HS-5 (cell line): Measurements from ENCODE around the gene FUT7.

Experiments used
- DNase-seq: peaks from one replicate; pipeline ENCODE4 v3.0.0-alpha.2; 2012; ENCODE audit warnings: low read depth

Gene FUT7

DNA sequence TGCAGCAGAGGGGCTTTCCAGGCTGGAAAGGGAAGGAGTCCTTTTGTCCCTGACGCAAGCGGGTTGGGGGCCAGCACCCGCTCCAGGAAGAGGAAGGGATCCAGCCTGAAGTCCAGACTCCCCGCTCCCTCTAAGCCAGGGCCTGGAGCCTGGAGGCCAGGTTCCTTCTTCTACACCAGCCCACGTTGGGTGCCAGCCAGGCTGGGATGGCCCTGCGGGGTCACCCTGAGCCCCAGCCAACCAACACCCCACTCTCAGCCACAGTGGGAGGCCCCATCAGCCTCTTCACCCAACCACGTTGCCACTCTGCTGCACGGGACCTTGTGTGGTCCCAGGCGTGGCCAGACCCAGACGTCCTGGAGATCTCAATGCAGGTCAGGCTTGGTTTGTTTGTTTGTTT lies 970 bp upstream of the FUT7 start:
- no peak for DNase-seq

DNA sequence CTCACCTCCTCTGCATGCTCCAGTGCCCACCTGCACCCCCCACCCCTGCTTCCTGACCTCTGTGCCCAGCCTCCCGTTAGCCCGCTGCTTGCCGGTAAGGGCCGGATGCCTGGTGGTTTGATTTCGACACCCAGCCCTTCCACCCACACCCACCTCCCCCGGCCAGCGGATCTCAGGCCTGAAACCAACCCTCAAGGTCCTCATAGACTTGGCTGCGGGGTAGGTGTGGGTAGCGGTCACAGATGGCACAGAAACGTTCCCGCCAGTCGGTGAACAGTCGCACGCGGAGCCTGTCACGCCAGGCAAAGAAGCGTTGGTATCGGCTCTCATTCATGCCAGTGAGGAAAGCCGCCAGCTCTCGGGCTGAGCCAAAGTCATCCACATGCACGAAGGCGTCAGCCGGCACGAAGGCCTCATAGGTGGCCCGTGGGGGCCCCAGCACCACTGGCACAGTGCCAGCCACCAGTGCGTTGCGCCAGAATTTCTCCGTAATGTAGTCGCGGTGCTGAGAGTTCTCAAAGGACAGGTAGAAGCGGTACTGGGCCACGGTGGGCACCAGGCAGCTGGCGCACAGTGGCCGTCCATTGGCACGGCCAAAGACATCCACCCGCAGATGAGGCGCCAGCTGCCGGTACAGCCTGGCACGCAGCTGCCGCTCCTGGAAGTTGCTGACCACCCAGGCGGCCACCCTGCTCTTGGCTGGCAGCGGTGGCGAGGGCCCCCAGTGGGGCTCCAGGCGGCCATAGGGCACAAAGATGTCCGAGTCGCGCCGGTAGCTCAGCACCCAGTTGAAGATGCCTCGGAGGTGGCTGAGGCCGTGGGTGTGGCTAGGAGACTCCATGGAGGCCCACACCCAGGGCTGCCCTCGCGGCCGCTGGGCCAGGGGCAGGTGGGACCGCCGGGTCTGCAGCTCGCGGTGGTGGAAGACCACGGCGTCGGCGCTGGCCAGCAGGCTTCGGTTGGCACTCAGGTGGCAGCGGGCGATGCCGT lies 1.1 kb downstream of the FUT7 start:
- no peak for DNase-seq

DNA sequence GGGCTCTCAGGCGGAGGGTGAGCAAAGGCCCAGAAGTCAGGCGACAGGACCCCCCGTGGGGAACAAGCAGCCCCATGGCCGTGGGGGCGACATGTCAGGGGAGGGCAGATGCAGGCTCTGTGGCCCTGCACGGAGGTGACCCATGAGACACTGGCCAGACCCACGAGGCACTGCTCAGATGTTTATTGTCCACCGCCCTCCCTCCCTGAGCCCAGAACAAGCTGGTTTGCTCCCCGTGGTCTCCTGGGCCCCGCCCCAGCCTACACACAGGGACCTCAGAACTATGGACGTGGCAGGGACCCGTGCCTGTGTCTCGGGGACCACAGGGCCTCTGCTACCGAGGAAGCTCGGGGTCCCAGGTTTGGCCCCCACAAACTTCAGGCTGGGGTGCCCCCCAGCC lies 1.9 kb downstream of the FUT7 start:
- DNase-seq, result no peak

DNA sequence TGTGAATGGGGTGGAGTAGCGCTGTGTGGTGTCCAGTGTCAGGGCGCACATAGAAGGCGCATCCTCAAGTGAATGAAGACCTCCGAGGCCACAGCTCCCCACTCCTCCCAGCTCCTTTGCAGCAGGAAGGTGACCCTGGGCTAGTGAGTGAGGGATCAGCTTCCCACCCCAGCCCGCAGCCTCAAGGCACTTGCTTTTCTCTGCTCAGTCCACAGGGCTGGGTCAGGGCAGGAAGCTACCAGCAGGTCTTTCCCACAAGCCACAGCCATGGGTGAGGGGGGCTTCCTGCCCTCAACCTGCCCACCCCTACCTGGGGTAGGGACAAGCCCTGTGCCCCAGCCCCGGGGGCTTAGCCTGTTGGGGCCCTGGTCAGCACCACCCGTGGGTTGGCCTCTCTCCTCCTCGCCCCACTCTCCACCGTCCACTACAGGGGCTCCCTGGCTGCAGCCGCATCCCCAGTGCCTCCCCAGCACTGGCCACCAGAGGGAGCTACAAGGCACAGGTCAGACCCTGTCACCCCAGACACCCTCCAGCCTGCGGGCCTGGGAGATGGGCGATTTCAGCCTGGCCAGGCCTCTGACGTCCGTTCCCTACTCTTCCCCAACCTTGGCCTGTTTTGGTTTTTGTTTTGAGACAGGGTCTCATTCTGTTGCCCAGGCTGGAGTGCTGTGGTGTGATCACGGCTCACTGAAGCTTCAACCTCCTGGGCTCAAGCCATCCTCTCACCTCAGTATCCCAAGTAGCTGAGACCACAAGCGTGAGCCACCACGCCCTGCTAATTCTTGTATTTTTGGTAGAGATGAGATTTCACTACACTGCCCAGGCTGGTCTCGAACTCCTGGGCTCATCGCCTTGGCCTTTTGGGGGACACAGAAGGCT lies 2.6 kb downstream of the FUT7 start:
- no peak for DNase-seq

DNA sequence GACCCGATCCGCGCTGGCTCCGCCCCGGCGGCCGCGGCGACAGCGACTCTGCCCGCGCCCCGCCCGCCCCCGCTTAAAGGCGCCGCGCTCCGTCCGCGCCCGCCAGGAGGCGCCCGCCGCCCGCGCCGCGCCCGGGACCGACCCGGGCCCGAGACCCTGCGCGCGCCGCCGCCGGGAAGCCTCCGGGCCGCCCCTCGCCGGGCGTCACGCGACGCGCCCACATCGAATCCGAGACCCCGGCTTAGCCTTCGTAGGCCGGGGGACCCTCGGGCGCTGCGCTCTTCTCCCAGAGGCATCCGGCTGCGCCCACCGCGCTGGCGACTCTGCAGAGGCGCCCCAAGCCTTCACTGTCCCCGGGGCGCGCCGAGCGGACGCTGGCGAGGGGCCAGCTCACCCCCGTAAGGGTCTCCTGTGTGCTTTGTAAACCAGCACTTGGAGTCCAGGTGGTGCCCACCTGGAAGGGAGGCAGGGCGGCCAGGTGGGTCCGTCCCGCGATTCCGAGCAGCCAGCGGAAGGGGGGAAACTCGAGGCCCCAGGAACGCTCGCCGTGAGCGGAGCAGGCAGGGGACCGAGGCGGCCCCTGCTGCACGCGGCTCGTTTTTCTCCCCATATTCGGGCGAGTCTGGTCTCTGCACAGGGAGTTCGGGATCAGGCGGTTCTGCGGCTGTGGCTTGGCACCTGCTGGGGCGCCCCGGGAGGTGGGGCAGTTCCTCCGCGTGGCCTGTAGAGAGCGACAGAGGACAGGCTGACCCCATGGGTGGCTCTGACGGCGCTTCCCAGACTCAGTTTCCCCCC lies 3.4 kb downstream of the FUT7 start:
- DNase-seq, result no peak

DNA sequence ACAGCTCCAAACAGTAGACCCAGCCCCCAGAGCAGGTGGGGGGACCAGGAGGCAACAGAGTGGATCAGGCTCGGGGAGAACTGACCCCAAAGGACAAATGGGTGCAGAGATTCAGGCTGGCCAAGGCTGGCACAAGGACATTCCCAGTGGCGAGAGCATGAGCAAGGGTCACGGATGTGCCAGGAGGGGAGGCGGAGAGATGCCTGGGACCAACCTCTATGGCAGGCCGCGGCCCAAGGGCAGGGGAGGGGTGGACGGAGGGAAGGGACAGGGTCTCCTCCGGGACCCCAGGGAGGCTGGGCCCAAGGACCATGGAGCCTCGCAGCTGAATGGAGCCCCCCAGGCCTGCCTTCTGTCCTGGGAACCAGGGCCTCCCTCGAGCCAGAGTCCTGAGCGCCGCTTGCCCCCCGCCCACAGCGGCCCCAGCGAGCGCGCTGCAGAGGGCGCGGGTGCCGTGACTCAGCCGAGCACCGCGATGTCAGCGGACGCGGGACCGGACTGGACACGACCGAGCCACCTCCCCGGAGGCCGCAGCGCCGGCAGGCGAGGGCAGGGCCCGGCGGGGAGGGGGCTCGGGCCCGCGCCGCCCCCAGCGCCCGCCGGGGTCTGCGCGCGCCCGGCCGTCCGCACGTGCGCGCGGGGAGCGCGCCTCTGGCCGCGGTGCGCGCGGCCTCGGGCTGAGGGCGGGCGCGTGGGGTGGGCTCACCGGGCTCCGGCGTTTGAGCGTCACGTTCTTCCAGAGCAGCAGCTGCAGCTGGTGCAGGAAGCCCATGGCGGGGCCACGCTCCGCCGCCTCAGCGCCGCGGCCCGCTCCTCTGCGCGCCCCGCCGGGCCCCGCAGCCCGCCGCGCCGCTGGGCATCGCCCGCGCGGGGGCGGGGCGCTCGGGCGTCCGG lies 4.3 kb downstream of the FUT7 start, which contains the start of gene ABCA2:
Gene ABCA2 (minus strand): TSS at position 869 of the 894 bp plus-strand sequence. CDS start 97 bp downstream, at position 772.
- DNase-seq, result no peak

DNA sequence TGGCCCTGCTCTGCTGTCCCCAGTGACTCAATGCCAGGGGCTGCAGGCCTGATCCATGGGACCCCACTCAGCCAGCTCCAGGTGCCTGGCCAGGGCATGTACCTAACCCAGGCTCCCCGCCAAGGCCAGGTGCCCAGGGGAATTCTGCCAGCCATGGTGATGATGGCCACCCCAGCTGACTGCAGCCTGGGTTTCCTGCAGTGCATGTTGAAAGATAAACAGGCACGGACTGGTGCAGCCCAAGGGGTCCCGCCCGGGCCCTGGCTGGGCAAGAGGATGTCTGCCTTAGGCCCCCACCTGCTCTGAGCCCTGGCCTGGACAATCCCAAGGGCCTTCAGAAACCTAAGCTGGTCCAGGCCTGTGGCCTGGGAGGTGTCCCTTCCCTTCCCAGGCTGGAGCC lies 5.1 kb downstream of the FUT7 start:
- no peak for DNase-seq

DNA sequence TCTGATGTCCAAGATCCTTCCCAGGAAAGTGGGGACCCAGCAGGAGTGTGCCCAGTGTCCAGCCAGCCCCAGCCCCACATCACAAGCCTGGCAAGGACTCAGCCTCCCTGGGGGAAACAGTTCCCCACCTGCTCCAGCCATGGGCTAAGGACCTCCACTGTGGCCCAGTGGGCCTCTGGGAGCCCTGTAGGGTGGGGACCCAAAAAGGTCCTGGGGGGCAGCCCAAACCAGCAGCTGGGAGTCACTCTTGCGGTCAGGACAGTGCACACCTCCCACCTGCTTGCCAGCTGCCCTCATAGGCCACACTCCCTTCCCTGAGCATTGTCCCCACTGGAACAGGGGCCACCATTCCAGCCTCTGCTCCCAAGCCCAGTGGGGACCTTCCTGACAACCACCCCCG lies 5.5 kb downstream of the FUT7 start:
- DNase-seq, result no peak

DNA sequence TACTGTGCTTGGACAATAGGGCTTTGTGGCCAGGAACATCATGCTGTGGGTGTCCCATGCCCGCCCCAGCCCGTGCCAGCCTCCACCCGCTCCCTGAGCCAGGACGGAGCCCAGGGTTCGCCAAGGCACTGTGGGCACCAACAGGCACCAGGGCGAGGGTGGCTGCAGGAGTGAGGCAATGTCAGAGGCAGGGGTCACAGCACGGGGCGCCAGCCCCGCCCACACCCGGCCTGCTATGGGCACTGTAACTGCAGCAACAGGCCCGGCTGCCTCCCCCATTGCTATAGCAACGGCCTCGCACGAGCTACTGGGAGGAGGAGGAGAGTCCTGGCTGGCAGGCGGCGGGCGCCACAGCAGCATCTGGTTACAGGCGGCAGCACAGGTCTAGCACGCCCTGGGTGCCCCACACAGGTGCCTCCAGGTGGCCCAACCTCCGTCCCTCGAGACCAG lies 6.3 kb downstream of the FUT7 start:
- DNase-seq, result no peak

DNA sequence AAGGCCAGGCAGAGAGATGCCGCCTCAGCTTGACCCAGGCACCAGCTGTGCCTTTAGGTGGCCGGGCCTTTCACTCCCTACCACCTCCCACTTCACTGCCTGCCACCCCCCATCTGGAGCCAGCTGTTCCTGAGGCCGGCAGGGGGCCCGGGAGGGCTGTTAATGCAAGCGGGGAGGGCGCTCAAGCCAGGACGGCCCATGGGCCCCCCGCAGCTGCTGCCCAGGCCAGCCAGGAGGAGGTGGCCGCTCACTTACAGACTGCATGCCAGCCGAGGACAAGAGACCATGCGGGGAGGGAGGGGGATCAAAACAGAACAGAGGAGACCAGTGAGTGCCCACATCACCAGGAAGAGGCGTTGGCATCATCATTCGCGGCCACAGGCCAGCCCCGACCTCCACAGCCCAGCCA lies 8.3 kb downstream of the FUT7 start:
- no peak for DNase-seq

DNA sequence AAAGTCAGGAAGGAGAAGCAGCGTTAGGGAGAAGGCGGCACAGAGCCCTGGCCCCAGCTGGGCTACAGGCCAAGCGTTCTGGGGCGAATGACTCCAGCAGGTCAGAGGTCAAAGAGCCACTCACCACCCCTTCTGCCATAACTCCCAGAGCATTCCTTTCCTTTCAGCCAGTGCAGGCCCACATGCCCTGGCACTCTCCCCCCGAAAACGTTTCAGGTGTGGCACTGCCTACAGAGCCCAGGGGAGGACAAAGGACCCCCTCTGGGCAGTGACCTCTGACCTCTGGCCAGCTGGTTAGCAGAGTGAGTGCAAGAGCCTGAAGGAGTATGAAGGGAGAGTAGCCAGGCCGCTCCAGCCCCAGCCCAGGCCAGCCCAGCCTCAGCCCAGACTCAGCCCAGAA lies 8.7 kb downstream of the FUT7 start:
- DNase-seq, result no peak

DNA sequence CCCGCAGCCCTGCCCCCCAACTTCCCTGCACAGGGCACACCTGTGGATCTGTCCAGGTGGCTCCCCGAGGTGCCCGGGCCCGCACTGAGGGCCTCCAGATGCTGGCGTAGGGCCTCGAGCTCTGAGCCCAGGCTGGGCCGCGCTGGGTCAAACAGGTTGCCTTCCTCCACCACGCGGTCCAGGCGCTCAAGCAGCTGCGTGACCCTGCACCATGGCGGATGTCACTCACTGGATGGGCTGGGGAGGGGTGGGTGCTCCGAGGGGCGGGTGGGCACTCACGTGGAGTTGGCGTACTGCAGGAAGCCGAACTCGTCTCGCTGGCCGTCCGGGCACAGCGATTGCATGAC lies 9.3 kb downstream of the FUT7 start:
- no peak for DNase-seq

DNA sequence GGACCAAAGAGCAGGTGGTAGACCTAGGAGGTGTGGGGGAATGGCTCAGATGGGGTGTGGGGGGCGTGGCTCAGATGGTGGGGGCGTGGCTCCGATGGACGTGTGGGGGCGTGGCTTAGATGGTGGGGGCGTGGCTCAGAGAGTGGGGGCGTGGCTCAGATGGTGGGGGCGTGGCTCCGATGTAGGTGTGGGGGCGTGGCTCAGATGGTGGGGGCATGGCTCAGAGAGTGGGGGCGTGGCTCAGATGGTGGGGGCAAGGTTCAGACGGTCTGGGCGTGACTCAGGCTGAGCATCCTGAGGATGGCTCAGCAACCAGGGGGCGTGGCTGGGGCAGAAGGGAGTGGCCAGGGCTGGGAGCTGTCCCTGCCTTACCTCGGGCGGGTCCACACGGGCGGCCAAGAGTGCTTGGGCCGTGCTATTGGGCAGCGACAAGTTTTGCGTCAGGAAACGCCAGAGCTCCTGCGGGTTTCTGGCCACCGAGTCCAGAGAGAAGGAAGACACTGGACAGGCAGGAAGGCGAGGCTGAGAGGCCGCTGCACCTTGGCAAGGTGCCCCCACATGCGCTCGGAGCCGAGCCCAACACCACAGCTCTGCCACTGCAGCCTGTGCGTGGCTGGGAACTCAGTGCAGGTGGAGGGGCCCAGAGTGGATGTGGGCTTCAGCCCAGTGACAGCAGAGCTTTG lies 9.8 kb downstream of the FUT7 start:
- no peak for DNase-seq

DNA sequence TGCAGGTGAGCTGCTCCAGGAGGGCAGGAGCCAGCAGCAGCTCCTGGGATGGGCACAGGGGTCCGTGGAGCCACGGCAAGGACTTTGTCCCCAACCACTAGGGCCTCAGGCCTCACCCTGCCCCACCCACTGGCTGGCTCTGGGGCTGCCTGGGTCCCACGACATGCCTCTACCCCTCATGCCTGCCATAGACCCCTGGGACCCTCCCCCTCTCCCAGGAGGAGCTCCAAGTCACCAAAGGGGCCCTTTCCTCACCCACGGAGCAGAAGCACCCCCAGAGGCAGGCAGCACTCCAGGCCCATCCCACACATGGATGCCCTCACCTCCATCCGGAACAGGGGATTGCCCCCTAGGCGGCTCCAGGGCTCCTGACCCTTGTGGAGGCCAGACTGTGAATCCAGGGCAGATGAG lies 10.3 kb downstream of the FUT7 start:
- DNase-seq, result no peak

DNA sequence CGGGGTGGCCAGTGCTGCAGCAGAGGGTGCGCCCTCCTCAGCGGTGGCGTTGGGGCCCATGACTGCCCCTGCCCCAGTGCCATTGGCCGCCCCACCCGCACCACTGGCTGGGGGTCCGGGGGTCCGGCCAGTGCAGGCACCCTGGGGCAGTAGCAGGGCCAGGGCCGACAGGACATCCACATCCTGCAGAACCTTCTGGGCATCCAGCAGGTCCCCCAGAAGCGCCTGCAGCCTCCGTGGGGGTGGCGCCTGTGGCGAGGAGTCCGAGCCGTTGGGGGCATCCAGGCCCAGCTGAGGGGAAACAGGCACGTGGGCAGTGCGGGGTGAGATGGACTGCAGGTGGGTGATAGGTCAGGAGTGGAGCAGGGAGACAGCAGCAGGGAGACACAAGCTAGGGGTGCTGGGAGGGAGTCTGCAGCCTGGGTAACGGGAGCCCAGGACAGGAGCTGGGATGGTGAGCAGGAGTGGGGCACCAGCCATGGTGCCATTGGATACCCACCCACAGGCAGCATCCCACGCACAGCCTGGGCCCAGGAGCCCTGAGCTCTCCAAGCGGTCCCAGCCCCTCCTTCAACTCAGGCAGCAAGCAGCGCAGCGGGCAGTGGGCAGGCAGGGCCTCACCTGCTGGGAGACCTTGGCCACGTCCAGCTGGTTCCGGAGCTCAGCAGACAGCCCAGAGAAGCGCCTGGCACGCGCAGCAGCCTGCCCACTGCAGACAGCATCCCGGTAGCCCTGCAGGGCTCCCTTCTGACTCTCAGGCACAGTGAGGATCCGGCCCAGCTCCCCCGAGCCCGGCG lies 10.9 kb downstream of the FUT7 start:
- no peak for DNase-seq

DNA sequence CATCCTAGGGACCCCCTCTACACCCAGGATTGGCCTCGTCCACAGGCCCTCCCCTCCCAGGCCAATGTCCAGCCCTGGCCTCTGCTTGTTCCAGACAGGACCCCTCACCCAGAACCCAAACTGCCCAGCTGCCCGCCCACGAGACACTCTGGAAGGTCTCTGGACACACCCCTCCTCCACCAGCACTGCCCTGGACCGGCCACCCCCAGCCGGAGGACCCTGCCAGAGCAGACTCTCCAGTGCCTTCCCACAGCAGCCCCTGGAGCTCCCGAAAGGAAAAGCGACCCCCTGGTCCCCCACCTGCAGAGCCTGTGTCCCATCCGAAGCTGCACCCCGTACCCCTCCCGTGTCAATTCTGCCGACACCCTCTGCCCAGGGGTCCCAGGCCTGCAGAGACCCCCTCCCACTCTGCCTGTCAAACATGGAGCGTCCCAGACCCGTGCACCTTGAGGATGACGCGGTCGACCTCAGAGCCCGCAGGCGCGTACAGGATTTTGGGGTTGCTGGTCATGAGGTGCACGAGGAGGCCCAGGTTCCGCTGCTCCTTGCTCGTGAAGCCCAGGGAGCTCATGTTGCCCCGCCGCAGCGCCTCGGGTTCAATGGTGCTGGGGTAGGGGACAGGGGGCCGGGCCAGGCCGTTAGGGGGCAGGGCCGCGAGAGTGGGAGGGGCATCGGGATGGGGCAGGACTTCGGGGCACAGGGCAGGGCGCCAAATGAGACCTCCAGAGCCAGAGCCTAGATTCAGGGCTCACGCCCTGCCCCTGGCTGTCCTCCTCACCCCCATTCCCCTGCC lies 11.8 kb downstream of the FUT7 start:
- DNase-seq, result no peak

DNA sequence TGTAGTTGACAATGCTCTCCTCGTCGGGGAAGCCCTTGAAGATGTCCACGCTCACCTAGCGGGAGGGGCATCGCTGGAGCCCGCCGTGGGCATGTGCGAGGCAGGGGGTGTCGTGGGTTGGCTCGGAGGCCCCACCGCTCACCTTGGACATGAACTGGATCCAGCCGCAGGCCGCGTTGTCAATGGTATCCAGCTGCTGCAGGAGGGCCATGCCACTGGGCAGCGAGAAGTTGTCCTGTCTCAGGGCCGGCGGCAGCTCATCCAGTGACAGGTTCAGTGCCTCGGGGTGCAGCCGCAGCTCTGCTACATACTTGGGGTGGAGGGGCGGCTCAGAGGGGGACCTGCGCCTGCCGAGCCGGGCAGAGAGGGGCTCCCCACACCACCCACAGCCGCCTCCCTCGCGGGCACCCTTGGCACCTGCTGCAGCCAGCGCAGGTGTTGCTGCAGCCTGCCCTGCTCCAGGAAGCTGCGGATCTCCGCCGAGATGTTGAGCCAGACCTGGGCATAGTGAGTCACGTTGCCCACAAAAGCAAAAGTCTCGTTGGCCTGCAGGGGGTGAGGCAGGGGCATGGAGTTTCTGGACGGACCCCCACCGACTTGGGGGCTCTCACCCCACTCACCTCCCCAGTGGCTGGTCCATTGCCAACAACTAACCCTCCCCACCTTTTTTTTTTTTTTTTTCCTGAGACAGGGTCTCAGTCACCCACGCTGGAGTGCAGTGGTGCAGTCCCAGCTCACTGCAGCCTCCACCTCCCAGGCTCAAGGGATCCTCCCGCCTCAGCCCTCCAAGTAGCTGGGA lies 12.9 kb downstream of the FUT7 start:
- no peak for DNase-seq
